Mesenchymal stem cell (in vitro differentiated cells and primary cell): ENCODE results near the gene UQCRQ.
A peak's percentile ranks its signal among the peaks of the same experiment; 100 is the strongest.

Experiments
- DNase-seq: peaks from one replicate; pipeline ENCODE4 v3.0.0-alpha.2; 2013
- H2AFZ ChIP-seq: one replicate; pipeline ENCODE4 v1.6.1; 2013; ENCODE audit warnings: low read depth, mild to moderate bottlenecking, control low read depth, inconsistent platforms, low read length, moderate library complexity
- H2AK5ac ChIP-seq: 2 replicates; pipeline ENCODE4 v1.6.1; 2013; ENCODE audit warnings: low read length, moderate library complexity, mild to moderate bottlenecking, inconsistent platforms; ENCODE audit not compliant: severe bottlenecking
- H2BK120ac ChIP-seq: one replicate; pipeline ENCODE4 v1.6.1; 2013; ENCODE audit warnings: low read depth, mild to moderate bottlenecking, inconsistent platforms, low read length, moderate library complexity
- H2BK12ac ChIP-seq, 2 experiments: one replicate each; pipeline ENCODE4 v1.6.1; 2013; ENCODE audit warnings: inconsistent platforms in 2 of 2, low read length in 2 of 2, mild to moderate bottlenecking in 2 of 2, moderate library complexity in 2 of 2, control low read depth in 1 of 2
- H2BK15ac ChIP-seq: one replicate; pipeline ENCODE4 v1.6.1; 2013; ENCODE audit warnings: mild to moderate bottlenecking, low read depth, inconsistent platforms; ENCODE audit not compliant: poor library complexity, severe bottlenecking
- H2BK5ac ChIP-seq: 2 replicates; pipeline ENCODE4 v1.6.1; 2013; ENCODE audit warnings: low read depth, mild to moderate bottlenecking, low read length, control low read depth, inconsistent platforms; ENCODE audit not compliant: poor library complexity, severe bottlenecking
- H3K14ac ChIP-seq, 2 experiments: one replicate each; pipeline ENCODE4 v1.6.1; 2013; ENCODE audit warnings: inconsistent platforms in 2 of 2, low read length in 2 of 2, control low read depth in 1 of 2, mild to moderate bottlenecking in 1 of 2, moderate library complexity in 1 of 2
- H3K18ac ChIP-seq, 2 experiments: one replicate each; pipeline ENCODE4 v1.6.1; 2013; ENCODE audit warnings: inconsistent platforms in 2 of 2, low read length in 2 of 2, control low read depth in 1 of 2, low read depth in 1 of 2, mild to moderate bottlenecking in 1 of 2
- H3K23ac ChIP-seq, 2 experiments: one replicate each; pipeline ENCODE4 v1.6.1; 2013; ENCODE audit warnings: inconsistent platforms in 2 of 2, low read length in 2 of 2, mild to moderate bottlenecking in 2 of 2, moderate library complexity in 2 of 2, control low read depth in 1 of 2
- H3K27ac ChIP-seq: 2 replicates; pipeline ENCODE4 v1.5.1; 2013; ENCODE audit warnings: mild to moderate bottlenecking, moderate library complexity, low read length, control low read depth, inconsistent platforms; ENCODE audit not compliant: poor library complexity, severe bottlenecking
- H3K27me3 ChIP-seq, 2 experiments: 2 replicates each; pipeline versions ENCODE4 v1.6.1 to v1.7.0; 2013; ENCODE audit warnings: low read length in 2 of 2, mild to moderate bottlenecking in 2 of 2, moderate library complexity in 2 of 2, control low read depth in 1 of 2, inconsistent platforms in 1 of 2; ENCODE audit not compliant: control insufficient read depth in 1 of 2, insufficient read depth in 1 of 2
- H3K36me3 ChIP-seq, 2 experiments: 2 replicates each; pipeline versions ENCODE4 v1.6.1 to v1.7.0; 2013; ENCODE audit warnings: low read length in 2 of 2, control low read depth in 1 of 2, inconsistent platforms in 1 of 2, low read depth in 1 of 2, mild to moderate bottlenecking in 1 of 2; ENCODE audit not compliant: insufficient read depth in 2 of 2, control insufficient read depth in 1 of 2
- H3K4ac ChIP-seq, 2 experiments: one replicate each; pipeline ENCODE4 v1.6.1; 2013; ENCODE audit warnings: inconsistent platforms in 2 of 2, low read length in 2 of 2, mild to moderate bottlenecking in 2 of 2, moderate library complexity in 2 of 2, control low read depth in 1 of 2, low read depth in 1 of 2
- H3K4me1 ChIP-seq: 2 replicates; pipeline ENCODE4 v1.6.1; 2013; ENCODE audit warnings: low read depth, low read length, control low read depth; ENCODE audit not compliant: control insufficient read depth, insufficient read depth
- H3K4me2 ChIP-seq: 2 replicates; pipeline ENCODE4 v1.6.1; 2013; ENCODE audit warnings: low read length, mild to moderate bottlenecking, inconsistent platforms; ENCODE audit not compliant: poor library complexity, severe bottlenecking
- H3K4me3 ChIP-seq, 2 experiments: 2 replicates each; pipeline versions ENCODE4 v1.5.1 to v1.7.0; 2013; ENCODE audit warnings: low read length in 2 of 2, mild to moderate bottlenecking in 2 of 2, control low read depth in 1 of 2, low read depth in 1 of 2; ENCODE audit not compliant: insufficient read depth in 1 of 2
- H3K79me1 ChIP-seq: replicated peaks from 2 replicates; pipeline ENCODE4 v1.6.1; 2013; ENCODE audit warnings: mild to moderate bottlenecking, control low read depth, low read length, inconsistent platforms; ENCODE audit not compliant: poor library complexity, severe bottlenecking
- H3K9ac ChIP-seq: 2 replicates; pipeline ENCODE4 v1.7.0; 2013; ENCODE audit warnings: mild to moderate bottlenecking, low read length, moderate library complexity
- H3K9me3 ChIP-seq: 2 replicates; pipeline ENCODE4 v1.7.0; 2013; ENCODE audit warnings: mild to moderate bottlenecking, low read length; ENCODE audit not compliant: control insufficient read depth
- H4K8ac ChIP-seq: one replicate; pipeline ENCODE4 v1.6.1; 2013; ENCODE audit warnings: inconsistent platforms, mild to moderate bottlenecking, low read length, moderate library complexity
- H4K91ac ChIP-seq: one replicate; pipeline ENCODE4 v1.6.1; 2013; ENCODE audit warnings: mild to moderate bottlenecking, low read length, inconsistent platforms
- WGBS: methylation state at CpG from one replicate; pipeline ENCODE4 v1.1.7; 2013; ENCODE audit warnings: mixed read lengths; 5-methylcytosine and 5-hydroxymethylcytosine counted together

The UQCRQ gene

GRCh38 chr5:132898094-132898493 is 31.7 kb downstream of the UQCRQ start:
- Histone ChIP-seq H3K79me1 (peaks cover 17% of the 10 kb centered on the region), H2BK12ac (no peak overlapping the region), H3K9ac (no peak overlapping the region), H2BK120ac (no peak overlapping the region), H3K36me3 (peaks cover 24 to 89% of the 10 kb centered on the region in 2 experiments), H2BK5ac (no peak overlapping the region), H3K18ac (no peak overlapping the region), H3K4me1 (no peaks in the 10 kb centered on the region), H2BK15ac (no peak overlapping the region), H2AK5ac (no peak overlapping the region), H3K23ac (no peak overlapping the region), H3K4ac (no peak overlapping the region), H3K27me3 (no peaks in the 10 kb centered on the region), H4K91ac (no peak overlapping the region), H3K9me3 (no peaks in the 10 kb centered on the region), H3K27ac (no peak overlapping the region), H3K14ac (no peak overlapping the region), H4K8ac (no peak overlapping the region), H3K4me2 (no peak overlapping the region), H3K4me3 (no peak overlapping the region), H2AFZ (no peak overlapping the region)
- no peak for DNase-seq
- WGBS, result 65% methylated on average over 3 of the region's 3 CpGs

GRCh38 chr5:132901036-132901435 is 34.6 kb downstream of the UQCRQ start:
- 93% methylated on average over 2 of the region's 4 CpGs for WGBS
- Histone ChIP-seq H3K9ac (no peak overlapping the region), H3K9me3 (no peaks in the 10 kb centered on the region), H3K27me3 (no peaks in the 10 kb centered on the region), H3K23ac (no peak overlapping the region), H4K91ac (no peak overlapping the region), H3K79me1 (peaks cover 12% of the 10 kb centered on the region), H2BK15ac (no peak overlapping the region), H2BK5ac (no peak overlapping the region), H3K4me2 (no peak overlapping the region), H2BK12ac (no peak overlapping the region), H2AK5ac (no peak overlapping the region), H4K8ac (no peak overlapping the region), H2AFZ (no peak overlapping the region), H3K14ac (no peak overlapping the region), H3K4ac (no peak overlapping the region), H3K4me1 (no peaks in the 10 kb centered on the region), H3K27ac (no peak overlapping the region), H2BK120ac (no peak overlapping the region), H3K18ac (no peak overlapping the region), H3K4me3 (no peak overlapping the region), H3K36me3 (peaks cover 22 to 80% of the 10 kb centered on the region in 2 experiments)
- DNase-seq, result no peak

- Histone ChIP-seq H3K27me3 (no peaks in the 10 kb centered on the region), H3K14ac (no peak overlapping the region), H3K36me3 (peaks cover 20 to 80% of the 10 kb centered on the region in 2 experiments), H2AFZ (no peak overlapping the region), H3K18ac (no peak overlapping the region), H2BK15ac (no peak overlapping the region), H2BK12ac (no peak overlapping the region), H3K4me1 (no peaks in the 10 kb centered on the region), H3K9me3 (no peaks in the 10 kb centered on the region), H3K9ac (no peak overlapping the region), H3K4me3 (no peak overlapping the region), H4K91ac (no peak overlapping the region), H3K4ac (no peak overlapping the region), H2BK5ac (no peak overlapping the region), H3K23ac (no peak overlapping the region), H3K27ac (no peak overlapping the region), H2AK5ac (no peak overlapping the region), H3K4me2 (no peak overlapping the region), H4K8ac (no peak overlapping the region), H2BK120ac (no peak overlapping the region), H3K79me1 (peaks cover 10% of the 10 kb centered on the region)
- 84% methylated on average over 3 of the region's 3 CpGs for WGBS
- DNase-seq, result no peak
These were observed 35.3 kb downstream of the UQCRQ start for GRCh38 chr5:132901730-132902129.

- H3K18ac ChIP-seq, result no peak overlapping the region
These were observed 39.5 kb downstream of the UQCRQ start for GRCh38 chr5:132905938-132906337.

More at GRCh38 chr5:132905938-132906337, 39.5 kb downstream of the UQCRQ start:
- no peak overlapping the region for H3K9ac ChIP-seq
- H2AK5ac ChIP-seq, result no peak overlapping the region
- no peak overlapping the region for H2BK15ac ChIP-seq
- no peak overlapping the region for H2BK12ac ChIP-seq
- no peak overlapping the region for H3K4me3 ChIP-seq
- peaks cover 10 to 82% of the 10 kb centered on the region in 2 experiments for H3K36me3 ChIP-seq
- peaks cover 12% of the 10 kb centered on the region for H3K79me1 ChIP-seq
- no peak overlapping the region for H4K8ac ChIP-seq
- H3K4me1 ChIP-seq, result no peaks in the 10 kb centered on the region
- peak; percentile 91 for DNase-seq
- no peaks in the 10 kb centered on the region for H3K9me3 ChIP-seq
- 45% methylated on average over 2 of the region's 2 CpGs for WGBS
- no peak overlapping the region for H3K27ac ChIP-seq
- H2AFZ ChIP-seq, result no peak overlapping the region
- no peak overlapping the region for H3K14ac ChIP-seq
- H4K91ac ChIP-seq, result no peak overlapping the region
- no peak overlapping the region for H2BK120ac ChIP-seq
- no peak overlapping the region for H2BK5ac ChIP-seq
- H3K23ac ChIP-seq, result no peak overlapping the region
- H3K27me3 ChIP-seq, result no peaks in the 10 kb centered on the region
- no peak overlapping the region for H3K4ac ChIP-seq
- H3K4me2 ChIP-seq, result no peak overlapping the region
